ENCODE results near the gene PURB.
"Not testable (repeated sequence)": the region's sequence is repeated elsewhere in the genome, so short reads cannot be mapped to it uniquely, and the experiment has no call there.

The PURB gene

GRCh38 chr7:44849885-44850544 is 35.3 kb downstream of the PURB start:
- no peak for DNase-seq

GRCh38 chr7:44849259-44849884 is 36.0 kb downstream of the PURB start:
- no peak for DNase-seq

- DNase-seq, result peak; percentile 100
These were observed 37.3 kb downstream of the PURB start, which contains the start of gene H2AZ2 for GRCh38 chr7:44847920-44848634. Gene H2AZ2 (minus strand): TSS chr7:44848087. CDS start chr7:44847971, 116 bp downstream.

GRCh38 chr7:44847509-44847919 is 37.8 kb downstream of the PURB start:
- peak; percentile 90 to 91 for DNase-seq

GRCh38 chr7:44846816-44847508 is 38.4 kb downstream of the PURB start:
- DNase-seq, result no peak

- DNase-seq, result peak; percentile 27 to 47
These were observed 38.9 kb downstream of the PURB start for GRCh38 chr7:44846390-44846789.

- DNase-seq, result no peak
These were observed 39.9 kb downstream of the PURB start for GRCh38 chr7:44845451-44845850.

GRCh38 chr7:44843440-44843839 is 41.9 kb downstream of the PURB start:
- DNase-seq, result not testable (repeated sequence)

GRCh38 chr7:44842675-44843074 is 42.7 kb downstream of the PURB start:
- not testable (repeated sequence) for DNase-seq

GRCh38 chr7:44838751-44839150 is 46.6 kb downstream of the PURB start:
- no peak for DNase-seq

- no peak for DNase-seq
These were observed 57.8 kb downstream of the PURB start for GRCh38 chr7:44827567-44827966.

Measured in CD4-positive, alpha-beta T cell treated with Interleukin-4 for 1 hour (primary cell).